Fibroblast of lung (primary cell): ENCODE data around the gene CEACAM7. TPM values are rescaled to one million over a fixed set of nuclear protein-coding genes. Genes with fewer than 3 reads are reported as not detected.

Source experiments
- DNase-seq, 2 donors: peaks; one replicate each; pipeline versions ENCODE4 v3.0.0 to v3.0.0-alpha.2; 2010; ENCODE audit warnings: low read depth in 2 of 2
- H2AFZ ChIP-seq: 2 replicates; pipeline ENCODE4 v1.5.1; 2012; ENCODE audit warnings: low read length, control low read depth, inconsistent platforms
- H3K27ac ChIP-seq: 2 replicates; pipeline ENCODE4 v1.5.1; 2011; ENCODE audit warnings: low read length, control low read depth; ENCODE audit not compliant: insufficient read depth
- H3K27me3 ChIP-seq: 2 replicates; pipeline ENCODE4 v1.5.1; 2011; ENCODE audit warnings: mild to moderate bottlenecking, low read length; ENCODE audit not compliant: control insufficient read depth, insufficient read depth
- H3K36me3 ChIP-seq: 2 replicates; pipeline ENCODE4 v1.5.1; 2011; ENCODE audit warnings: low read length; ENCODE audit not compliant: control insufficient read depth, insufficient read depth
- H3K4me1 ChIP-seq: 2 replicates; pipeline ENCODE4 v1.5.1; 2011; ENCODE audit warnings: low read length; ENCODE audit not compliant: control insufficient read depth, insufficient read depth; ENCODE audit errors: extremely low read depth
- H3K4me2 ChIP-seq: 2 replicates; pipeline ENCODE4 v1.5.1; 2011; ENCODE audit warnings: low read length, control low read depth; ENCODE audit not compliant: insufficient read depth; ENCODE audit errors: extremely low read depth
- H3K4me3 ChIP-seq, 4 experiments: fragments of 200-600 bp in 1 of 4; sonication (generic) in 1 of 4; replicated peaks in 1 of 4; 2 replicates each; pipeline ENCODE4 v1.5.1; 2011 to 2016; ENCODE audit warnings: low read length in 4 of 4, low read depth in 3 of 4, mild to moderate bottlenecking in 3 of 4, control low read depth in 2 of 4, inconsistent platforms in 1 of 4, mixed read lengths in 1 of 4; ENCODE audit not compliant: insufficient read depth in 1 of 4; ENCODE audit errors: control extremely low read depth in 1 of 4
- H3K79me2 ChIP-seq: 2 replicates; pipeline ENCODE4 v1.5.1; 2012; ENCODE audit warnings: mild to moderate bottlenecking, low read length, inconsistent platforms; ENCODE audit not compliant: control insufficient read depth, insufficient read depth
- H3K9ac ChIP-seq: 2 replicates; pipeline ENCODE4 v1.5.1; 2011; ENCODE audit warnings: mild to moderate bottlenecking, low read length, control low read depth; ENCODE audit not compliant: insufficient read depth
- H3K9me3 ChIP-seq: 2 replicates; pipeline ENCODE4 v1.5.1; 2012; ENCODE audit warnings: low read depth, low read length; ENCODE audit not compliant: control insufficient read depth, insufficient read depth
- H4K20me1 ChIP-seq: 2 replicates; pipeline ENCODE4 v1.5.1; 2011; ENCODE audit warnings: low read length; ENCODE audit not compliant: control insufficient read depth, insufficient read depth; ENCODE audit errors: extremely low read depth
- CTCF ChIP-seq, 2 donors: IDR thresholded peaks in 1 of 2; conservative IDR thresholded peaks in 1 of 2; 1 replicate in 1 of 2; 2 replicates in 1 of 2; pipeline ENCODE4 v1.5.1; 2011 to 2012; ENCODE audit warnings: low read length in 2 of 2, control low read depth in 1 of 2, inconsistent platforms in 1 of 2, low read depth in 1 of 2, mild to moderate bottlenecking in 1 of 2
- EZH2 ChIP-seq: IDR thresholded peaks from 2 replicates; pipeline ENCODE4 v1.5.1; 2012; ENCODE audit warnings: low read length, control low read depth, mild to moderate bottlenecking; ENCODE audit errors: missing control alignments
- polyA plus RNA-seq, 2 donors: library from polyadenylated mRNA; depleted of rRNA in 1 of 2; stranded (reverse) in 1 of 2; unstranded in 1 of 2; fragments of >200 nt; gene quantifications; 2 replicates each; pipeline ENCODE4 v1.2.1, GENCODE V29; 2011 to 2012; ENCODE audit warnings: missing spikeins in 1 of 2
- total RNA-seq: library from RNA; depleted of rRNA; stranded (reverse); fragments of >200 nt; gene quantifications from 2 replicates; pipeline ENCODE4 v1.2.1, GENCODE V29; 2014

The CEACAM7 gene
- total and polyA plus RNA-seq, 2 donors (not counting 1 experiment from before 2014, with no cell fraction given), result not detected

- Histone ChIP-seq H2AFZ (no peak overlapping the region), H3K4me3 (no peak overlapping the region), H3K9me3 (no peaks in the 10 kb centered on the region), H3K4me2 (no peak overlapping the region), H3K27me3 (no peaks in the 10 kb centered on the region), H4K20me1 (no peaks in the 10 kb centered on the region), H3K27ac (no peak overlapping the region), H3K4me1 (no peaks in the 10 kb centered on the region), H3K9ac (no peak overlapping the region), H3K79me2 (no peaks in the 10 kb centered on the region), H3K36me3 (no peaks in the 10 kb centered on the region)
- DNase-seq, result no peak
- no peak for TF ChIP-seq EZH2
Observed at GRCh38 chr19:41718761-41719160, 30.7 kb upstream of the CEACAM7 start.

- no peak overlapping the region for H2AFZ ChIP-seq
- no peaks in the 10 kb centered on the region for H3K36me3 ChIP-seq
- H3K4me2 ChIP-seq, result no peak overlapping the region
- TF ChIP-seq CTCF (conservative IDR thresholded peaks at IDR 0.05 in 1 of 2, IDR thresholded peaks at IDR 0.05 in 1 of 2; ENCODE audit: low read depth in 1 of 2, low read length in 2 of 2) (no peak), EZH2 (no peak)
- H3K27ac ChIP-seq, result no peak overlapping the region
- H3K9ac ChIP-seq, result no peak overlapping the region
- DNase-seq, result no peak
- no peaks in the 10 kb centered on the region for H4K20me1 ChIP-seq
- no peaks in the 10 kb centered on the region for H3K79me2 ChIP-seq
- H3K27me3 ChIP-seq, result no peaks in the 10 kb centered on the region
- H3K9me3 ChIP-seq, result no peaks in the 10 kb centered on the region
- no peaks in the 10 kb centered on the region for H3K4me1 ChIP-seq
- H3K4me3 ChIP-seq, result no peak overlapping the region
Observed at GRCh38 chr19:41714598-41714997, 26.5 kb upstream of the CEACAM7 start.

GRCh38 chr19:41711376-41712261, 23.5 kb upstream of the CEACAM7 start:
- Histone ChIP-seq H3K4me2 (no peak overlapping the region), H3K9me3 (no peaks in the 10 kb centered on the region), H3K27me3 (no peaks in the 10 kb centered on the region), H3K79me2 (no peaks in the 10 kb centered on the region), H3K9ac (no peak overlapping the region), H2AFZ (no peak overlapping the region), H3K4me3 (no peak overlapping the region), H3K4me1 (no peaks in the 10 kb centered on the region), H4K20me1 (no peaks in the 10 kb centered on the region), H3K27ac (no peak overlapping the region), H3K36me3 (no peaks in the 10 kb centered on the region)
- no peak for DNase-seq
- TF ChIP-seq CTCF (conservative IDR thresholded peaks at IDR 0.05 in 1 of 2, IDR thresholded peaks at IDR 0.05 in 1 of 2; ENCODE audit: low read depth in 1 of 2, low read length in 2 of 2) (no peak), EZH2 (no peak)
